ENCODE measurements around the gene VAC14.
"Not testable (repeated sequence)": the region's sequence is repeated elsewhere in the genome, so short reads cannot be mapped to it uniquely, and the experiment has no call there.

Gene VAC14

DNA sequence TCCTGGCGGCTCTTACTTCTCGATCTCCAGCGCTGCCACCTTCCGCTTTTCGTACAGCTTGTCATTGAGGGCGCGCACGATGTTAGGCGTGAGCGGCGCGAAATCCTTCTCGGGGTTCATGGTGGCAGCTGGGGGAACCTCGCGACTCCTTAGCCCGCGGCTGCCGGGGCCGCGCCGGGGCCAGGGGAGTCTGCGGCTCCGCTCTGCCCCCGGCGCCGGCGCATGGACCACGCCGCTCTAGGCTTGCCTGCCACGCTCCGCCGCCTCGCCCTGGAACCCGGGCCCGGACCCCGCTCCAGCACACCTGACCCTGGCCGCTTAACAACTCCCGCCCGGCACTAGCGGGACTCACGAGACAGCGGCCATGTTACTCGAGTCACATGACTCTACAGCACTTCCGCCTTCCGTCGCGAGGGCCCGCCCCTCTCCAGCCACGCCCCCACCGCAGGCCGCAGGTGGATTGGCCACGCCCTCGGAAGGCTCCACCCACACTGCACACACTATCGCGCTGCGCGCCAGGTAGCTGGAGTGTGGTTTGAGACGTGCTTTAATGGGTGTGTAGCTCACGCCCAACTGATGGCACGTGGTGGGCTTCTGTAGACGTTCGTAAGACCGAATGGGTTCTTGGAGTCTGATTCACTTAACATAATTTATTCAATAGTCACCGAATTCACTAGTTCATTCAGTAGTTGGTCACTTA is at the start of gene VAC14:
Gene VAC14 (minus strand): TSS at position 378 of the 700 bp plus-strand sequence. CDS start 258 bp downstream, at position 120.
- DNase-seq = peak; percentile 71

DNA sequence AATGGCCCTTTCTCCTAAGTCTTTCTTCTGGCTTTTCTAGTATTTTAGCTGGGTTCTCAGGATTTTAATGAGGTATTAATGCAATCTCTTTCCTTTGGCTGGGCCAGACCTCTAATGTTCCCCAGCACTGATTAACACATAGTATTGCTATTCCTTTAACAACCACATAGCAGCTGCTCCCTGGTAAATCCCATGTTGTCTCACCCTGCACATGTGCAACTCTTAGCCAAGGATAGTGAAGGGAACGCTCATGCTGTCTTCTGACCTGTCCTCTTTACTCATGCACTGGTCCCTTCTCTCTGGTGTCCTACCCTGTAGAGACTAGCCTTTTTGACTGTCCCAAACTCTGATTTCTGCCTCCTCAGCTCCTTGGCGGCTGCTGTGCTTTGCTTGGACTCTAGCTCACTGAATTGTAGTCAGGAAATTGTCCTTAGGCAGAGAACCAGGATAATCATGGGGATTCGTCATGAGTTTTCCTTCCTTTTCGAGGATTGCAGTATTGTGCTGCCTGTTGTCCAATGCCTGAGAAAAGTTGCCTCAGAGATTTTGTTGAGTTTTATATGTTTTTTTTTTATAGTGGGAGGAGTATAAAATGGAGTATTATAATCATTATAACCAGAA is 22.6 kb upstream of the VAC14 start:
- not testable (repeated sequence) for DNase-seq

DNA sequence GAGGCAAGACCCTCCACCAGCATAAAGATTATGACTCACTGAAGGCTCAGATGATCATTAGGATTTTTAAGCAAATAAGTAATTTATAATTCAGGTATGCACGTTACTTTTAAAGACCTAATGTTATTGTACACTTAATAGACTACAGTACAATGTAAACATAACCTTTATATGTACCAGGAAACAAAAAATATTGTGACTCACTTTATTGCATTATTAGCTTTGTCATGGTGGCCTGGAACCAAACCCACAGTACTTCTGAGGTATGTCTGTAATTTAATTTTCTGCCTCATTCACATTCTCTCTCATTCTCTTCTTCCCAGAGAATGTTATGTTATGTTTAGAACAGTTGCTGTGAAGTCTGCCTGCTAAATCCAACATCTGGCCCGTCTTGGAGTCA is 21.8 kb upstream of the VAC14 start:
- DNase-seq = not testable (repeated sequence)

DNA sequence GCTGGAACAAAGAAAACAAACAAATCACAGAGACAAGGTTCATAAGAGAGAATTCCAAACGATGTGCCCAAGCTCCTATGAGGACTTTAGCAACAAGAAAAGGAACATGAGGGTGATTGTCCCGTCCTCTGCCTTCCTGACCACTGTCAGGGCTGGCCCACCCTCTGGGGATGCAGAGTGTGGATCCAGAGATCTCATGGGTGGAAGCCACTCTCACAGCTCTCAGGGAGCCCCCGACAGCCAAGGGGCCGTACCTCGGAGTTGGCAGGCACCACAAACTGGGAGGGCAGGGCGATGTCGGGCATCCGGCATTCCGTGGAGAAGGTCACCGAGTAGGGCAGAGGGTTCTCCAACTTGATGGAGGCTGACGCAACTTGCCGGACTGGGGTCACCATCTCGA is 17.1 kb upstream of the VAC14 start:
- DNase-seq = not testable (repeated sequence)

DNA sequence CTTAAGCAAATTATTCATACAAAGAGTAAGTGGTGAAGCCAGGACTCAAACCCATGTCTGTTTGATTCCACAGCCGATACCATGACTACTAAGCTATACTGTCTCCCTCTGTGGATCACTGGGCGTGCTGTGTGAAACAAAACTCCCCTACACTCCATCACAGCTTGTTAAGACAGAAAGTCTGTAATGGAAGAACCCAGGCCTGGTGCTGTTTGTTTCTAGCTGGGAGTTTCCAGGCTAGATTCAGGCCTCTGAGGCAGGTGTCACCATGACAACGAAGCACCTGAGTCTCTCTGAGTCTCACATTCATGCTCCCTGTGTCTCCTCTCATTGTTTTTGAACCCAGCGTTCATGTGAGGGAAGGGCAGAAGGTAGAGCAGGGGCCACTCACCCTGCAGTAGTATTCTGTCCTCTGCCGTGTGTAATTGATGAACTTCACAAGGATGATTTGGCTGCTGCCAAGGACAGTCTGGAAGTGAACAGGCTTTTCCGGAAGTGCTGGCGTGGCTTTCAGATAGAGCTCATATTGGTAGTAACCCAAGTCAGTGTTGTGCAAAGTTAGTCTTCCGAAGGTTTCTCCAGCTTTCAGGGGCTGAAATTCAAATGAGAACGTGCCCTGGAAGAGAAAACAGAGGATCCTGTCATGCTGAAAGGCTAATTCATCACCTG is 8.6 kb upstream of the VAC14 start:
- DNase-seq = no peak

DNA sequence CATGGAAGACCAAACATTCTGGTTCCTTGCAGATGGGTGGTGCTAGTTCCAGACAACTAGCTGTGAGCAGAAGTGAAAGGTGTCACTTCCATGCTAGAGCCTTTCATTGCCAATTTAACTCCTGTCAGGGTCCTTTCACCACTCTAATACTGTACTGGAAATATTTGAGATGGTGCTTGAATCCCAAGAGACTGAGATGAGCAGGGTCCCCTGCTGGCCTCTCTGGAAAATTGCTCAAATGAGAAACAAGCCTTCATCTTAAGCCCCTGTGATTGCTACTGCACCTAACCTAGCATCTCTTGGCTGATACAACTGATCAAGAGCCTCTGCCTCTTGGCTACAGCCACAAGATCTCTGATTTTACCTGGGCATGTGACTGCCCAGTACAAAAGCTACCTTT is 7.4 kb upstream of the VAC14 start:
- no peak for DNase-seq

DNA sequence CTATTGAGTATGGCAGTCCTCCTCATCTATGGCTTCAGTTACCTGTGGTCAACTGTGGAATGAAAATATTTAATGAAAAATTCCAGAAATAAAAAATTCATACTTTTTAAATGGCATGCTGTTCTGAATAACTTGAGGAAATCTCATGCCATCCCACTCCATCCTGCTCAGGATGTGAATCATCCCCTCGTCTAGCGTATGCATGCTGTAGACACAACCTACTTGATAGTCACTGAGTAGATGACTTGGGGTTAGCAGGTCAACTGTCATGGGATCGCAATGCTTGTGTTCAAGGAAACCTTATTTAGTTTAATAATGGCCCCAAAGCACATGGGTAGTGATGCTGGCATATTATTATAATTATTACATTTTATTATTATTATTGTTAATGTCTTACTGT is 4.8 kb upstream of the VAC14 start:
- no peak for DNase-seq

DNA sequence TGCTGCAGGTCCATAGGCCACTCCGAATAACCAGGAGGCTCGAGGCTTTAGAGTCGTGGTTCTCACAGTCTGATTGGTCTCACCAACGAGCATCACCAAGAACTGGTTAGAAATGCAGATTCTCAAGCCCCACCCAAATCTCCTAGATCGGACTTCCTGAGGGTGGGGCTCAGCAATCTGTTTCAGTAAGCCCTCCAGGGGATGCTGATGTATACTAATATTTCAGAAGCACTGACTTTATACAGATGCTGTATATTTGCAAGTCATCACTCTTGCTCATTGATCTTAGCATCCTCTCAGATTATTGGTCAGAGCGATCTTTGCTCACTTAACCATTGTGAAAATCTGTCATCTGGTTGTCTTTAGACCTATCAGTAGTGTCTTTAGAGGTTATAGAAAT is 4.4 kb upstream of the VAC14 start:
- DNase-seq = no peak

DNA sequence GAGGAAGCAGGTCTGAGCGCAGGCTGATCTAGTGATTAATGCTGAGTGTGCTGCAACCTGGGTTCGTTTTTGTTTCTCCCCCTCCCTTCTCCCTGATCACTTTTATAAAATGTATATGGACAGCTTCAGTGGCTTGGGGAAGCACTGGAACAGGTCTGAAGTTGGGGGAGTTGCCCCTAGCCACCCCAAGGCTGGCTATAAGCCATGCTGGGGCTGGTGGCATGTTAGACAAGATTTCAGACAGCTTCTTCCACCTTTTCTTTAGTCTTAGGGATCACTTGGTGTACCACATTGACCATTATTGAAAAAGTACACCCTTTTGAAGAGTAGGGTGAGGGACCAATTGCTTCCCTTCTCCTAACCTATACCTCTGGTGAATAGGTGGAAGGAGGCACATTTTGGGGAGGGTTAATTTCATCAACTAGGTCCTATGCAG is 3.8 kb upstream of the VAC14 start:
- DNase-seq = no peak

DNA sequence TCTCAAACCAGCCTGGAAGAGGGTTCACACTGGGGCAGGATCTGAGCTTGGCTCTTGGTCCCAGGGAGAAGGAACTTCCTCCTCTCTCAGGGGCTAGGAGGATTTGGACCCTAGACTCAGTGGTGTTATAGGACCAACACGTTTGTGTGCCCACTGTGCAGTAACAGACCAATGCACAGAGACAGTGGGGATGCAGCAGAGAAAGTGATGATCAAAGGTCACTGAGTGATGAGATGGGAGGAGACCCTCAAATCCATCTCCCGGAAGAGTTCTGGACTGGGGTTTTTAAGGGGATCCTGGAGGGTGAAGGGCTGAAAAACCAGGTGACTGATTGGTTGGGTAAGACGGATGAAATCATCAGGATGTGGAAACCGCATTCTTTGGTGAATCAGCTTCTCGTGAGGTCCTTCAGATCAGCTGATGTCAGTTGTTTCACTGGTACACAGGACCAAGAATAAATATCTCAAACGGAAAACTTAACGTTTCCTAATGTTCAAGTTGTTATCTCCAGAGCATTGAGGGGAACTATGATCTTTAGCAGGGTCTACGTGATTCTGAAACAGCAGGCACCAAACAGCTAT is 3.3 kb upstream of the VAC14 start:
- no peak for DNase-seq

DNA sequence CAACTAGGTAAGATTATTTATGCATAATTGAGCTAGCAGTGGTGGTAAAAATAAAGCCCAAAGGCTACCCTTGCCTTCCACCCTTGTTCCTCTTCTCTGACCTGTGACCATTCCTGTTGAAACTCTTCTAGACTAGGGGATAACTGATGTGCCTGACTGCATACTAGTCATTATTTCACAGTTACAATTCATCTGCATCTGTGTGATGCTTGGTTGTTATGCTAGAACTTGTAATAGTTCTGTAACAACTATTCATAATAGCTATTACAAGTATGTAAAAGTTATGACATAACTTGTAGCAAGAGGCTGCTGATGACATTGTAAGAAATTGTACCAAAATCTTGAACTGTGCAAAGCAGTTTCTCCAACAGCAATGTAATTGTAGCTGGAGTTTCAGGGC is 2.4 kb upstream of the VAC14 start:
- DNase-seq = no peak

DNA sequence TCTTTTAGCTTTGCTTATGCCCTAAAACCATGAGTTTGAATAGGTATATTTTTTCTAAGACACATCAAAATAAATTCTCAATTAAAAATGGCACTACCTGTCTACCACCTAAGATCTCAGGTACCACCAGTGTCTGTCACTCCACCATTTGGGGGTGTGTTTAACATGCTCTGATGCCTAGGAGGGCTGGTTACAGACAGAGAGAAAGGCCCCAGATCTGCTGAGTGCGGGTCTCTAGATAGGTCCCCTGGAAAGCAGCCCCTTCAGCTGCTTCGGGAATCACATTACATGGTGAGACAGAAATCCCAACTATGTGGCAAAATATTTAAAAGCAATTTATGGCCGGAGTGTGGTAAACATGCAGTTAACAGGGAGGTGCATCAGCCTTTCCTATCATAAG is 653 bp upstream of the VAC14 start:
- DNase-seq = no peak

DNA sequence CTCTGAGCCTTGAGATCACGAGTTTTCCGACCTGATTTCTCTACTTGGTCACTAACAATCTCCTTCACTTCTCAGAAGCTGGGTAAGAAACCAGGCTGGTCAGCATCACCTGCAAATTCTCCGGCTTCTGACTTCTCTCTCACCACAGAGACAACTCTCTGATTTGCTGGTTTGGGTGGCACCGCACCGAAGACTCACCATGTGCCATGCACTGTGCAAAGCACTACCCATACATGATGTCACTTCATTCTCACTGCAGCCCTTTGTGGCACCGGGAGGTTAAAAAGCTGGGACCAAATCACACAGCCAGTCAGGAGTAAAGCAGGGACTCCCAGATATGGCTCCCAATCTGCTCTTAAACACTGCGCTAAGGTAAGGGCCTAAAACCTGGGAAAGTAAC is 647 bp downstream of the VAC14 start:
- DNase-seq = no peak

DNA sequence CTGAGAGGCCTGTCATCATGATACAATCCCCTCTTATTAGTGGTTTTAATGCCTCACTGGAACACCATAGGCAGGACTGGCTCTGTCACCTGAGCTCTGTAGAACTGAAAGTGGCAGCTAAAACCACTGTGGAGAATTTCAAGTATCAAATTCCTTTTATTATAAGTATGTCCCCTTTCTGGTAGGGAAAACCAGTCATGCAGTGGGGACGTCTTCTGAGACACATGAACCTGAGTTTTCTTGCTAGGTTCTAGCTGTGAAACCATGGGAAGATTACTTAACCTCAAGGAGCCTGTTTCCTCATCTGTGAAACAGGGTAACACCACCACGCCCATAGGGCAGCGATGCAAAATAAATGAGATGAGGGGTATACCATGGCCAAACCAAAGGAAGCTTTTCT is 4.7 kb downstream of the VAC14 start:
- no peak for DNase-seq

DNA sequence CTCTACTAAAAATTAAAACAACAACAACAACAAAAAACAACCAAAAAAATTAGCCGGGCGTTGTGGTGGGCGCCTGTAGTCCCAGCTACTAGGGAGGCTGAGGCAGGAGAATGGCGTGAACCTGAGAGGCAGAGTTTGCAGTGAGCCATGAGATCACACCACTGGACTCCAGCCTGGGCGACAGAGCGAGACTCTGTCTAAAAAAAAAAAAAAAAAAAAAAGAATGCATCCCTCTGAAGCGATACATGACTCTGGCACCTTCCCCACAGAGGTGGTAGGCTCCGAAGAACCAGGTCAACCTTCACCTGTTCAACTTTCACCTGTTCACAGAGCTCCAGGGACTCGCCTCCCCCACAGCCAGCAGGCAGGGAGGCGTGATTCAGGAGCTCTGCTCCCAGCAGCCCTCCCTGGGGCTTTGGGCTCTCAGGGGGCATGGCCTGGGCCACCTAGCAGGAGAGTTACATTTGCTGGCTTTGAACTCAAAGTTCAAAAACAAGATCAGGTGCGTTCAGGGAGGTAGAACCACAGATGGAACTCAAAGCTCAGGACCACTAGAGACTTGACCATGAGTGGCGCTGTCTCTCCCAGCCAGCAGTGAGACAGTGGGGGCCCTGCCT is 5.6 kb downstream of the VAC14 start:
- DNase-seq = no peak

DNA sequence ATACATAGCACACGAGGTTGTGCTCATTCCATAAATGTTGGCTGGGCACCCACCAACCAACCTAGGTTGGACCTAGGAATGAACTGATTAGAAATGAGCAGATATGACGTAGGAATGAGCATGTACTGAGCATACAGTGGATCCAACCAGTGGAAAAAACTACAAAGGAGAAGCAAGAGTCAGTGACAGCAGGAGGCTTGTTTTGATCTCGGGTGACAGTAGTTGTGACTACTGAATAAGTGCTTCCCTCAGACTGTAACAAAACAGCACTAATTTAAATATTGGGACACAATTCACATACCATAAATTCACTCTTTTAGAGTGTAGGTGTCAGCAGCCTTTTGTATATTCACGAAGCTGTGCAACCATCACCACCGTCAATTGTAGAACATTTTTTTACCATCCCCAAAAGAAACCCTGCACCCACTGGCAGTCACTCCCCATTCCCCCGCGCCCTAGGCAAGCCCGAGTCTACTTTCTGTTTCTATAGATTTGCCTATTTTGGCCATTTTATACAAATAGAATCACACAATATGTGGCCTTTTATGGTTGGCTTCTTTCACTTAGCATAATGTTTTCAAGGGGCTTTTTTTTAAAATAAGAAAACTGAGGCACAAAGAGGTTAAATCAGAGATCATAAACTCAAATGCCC is 7.0 kb downstream of the VAC14 start:
- no peak for DNase-seq

DNA sequence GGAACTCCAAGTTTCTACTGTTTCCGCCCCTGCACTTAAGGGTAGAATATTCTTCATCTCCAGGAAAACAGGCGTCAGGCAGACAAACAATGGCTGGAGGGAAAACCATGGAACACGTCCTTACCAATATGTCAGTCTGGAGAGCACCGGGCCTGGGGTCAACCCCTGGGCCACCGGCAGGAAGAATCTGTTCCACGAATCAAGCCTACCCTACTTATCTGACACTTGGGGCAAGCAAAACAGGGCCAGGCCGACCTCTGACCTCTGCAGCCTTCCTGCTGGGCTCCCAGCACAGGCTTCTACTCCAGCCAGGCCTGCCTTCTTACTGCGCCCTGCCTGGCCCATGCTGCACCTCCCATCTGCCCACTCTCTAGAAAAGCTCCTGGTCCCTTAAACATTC is 10.1 kb downstream of the VAC14 start:
- no peak for DNase-seq

DNA sequence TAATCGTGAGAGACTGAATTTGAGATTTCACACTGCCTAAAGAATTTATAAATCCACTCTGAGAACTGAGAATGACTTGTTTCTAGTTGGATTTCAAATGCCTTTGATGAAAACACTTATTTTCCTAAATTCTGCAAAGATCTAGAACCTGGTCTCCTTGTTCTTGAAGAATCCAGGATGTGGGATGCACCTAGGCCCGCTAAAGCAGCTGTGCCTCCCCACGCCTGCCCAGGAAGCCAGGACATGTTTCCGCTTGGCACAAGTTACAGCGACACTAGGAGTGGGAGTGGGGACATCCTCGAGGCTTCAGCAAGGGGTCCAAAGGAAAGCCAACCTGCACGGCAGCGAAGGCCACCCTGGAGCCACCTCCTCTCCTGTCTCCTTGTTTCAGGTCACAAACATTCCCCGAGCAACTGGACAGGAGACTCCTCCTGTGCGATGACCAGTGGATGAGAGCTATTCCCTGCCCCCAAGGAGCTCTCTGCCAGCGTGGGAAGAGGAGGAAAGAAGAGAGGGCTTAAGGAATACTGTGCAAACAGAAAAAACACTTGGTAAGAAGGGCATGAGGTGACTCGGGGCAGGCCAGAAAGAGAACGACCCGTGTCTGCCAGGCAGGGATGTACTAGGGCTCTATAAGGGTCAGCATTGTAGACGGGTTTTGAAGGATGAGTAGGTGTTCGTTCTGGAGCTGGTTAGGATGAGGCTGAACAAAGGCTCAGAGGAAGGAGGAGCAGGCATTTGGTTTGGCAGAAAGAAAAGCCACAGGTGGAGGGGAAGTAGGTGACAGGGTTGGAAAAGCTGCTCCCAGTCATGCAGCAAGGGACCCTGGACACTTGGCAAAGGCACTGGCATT is 11.1 kb downstream of the VAC14 start:
- DNase-seq = no peak

DNA sequence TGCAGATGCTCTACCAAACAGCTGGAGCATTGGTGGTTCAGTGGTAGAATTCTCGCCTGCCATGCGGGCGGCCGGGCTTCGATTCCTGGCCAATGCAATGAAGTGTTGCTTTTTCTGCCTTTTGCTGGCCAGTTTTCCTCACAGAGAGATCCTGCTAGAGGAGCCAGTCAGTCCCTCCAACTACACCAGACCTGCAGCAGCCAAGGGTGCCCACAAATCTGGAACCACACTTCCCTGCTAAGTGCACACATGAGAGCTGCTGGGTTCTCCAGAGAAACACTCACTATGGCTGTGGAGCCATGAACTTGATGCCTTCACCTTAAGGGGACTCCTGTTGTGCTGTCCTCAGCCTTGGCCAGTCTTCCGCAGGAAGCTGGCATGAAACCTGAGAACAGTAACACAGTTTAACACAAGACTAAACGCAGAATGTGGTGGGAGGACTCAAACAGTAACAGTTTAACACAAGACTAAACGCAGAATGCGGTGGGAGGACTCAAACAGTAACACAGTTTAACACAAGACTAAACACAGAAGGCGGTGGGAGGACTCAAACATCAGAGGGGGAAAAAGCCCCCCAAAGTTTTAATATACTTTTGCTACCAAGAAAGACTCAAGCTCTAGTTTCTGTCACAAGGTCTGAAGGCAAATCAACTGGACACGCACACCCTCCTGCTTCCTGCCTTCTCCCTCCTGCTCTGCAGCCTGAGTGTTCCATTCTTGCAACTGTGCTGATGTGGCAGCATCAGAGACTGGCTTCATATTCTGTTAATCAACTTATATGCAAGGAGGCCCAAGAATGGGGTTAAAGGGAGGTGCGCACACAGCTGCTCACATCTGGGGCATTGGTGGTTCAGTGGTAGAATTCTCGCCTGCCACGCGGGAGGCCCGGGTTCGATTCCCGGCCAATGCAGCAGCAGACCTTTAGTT is 12.0 kb downstream of the VAC14 start:
- DNase-seq = no peak

DNA sequence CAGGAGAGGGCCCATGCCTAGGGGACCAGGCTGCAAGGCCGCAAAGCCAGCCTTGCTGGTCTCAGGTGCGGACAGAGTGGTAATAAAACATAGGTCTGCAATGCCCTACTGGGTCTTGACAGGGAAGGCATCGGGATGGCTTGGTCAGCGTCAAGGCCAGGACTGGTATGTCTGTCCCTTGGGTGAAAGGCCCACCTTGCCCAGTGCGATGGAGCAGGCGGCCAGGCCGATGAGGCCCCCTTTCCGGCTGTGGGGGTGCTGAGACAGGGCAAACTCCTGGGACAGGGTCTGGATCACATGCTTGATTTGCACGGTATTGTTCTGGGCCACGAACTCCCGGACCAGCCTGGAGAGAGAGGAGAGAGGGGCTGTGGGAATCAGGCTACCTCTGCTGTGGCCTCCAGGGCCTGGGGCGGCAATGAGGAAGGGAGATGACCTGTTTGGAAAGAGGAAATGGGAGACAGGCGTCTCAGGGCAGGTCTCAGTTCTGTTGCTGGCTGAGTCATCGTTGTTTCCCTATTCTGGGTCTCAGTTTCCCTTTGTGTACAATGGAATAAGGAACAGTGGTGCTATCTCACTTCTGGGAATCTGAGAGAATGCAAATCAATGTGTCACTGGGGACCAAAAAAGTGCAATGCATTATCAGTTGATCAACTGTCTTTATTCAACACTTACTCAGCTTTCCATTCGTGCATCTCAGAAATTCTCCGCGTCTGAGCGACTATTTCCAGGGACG is 14.8 kb downstream of the VAC14 start:
- DNase-seq = no peak
